ENCODE measurements around the gene FCER2.

DNA sequence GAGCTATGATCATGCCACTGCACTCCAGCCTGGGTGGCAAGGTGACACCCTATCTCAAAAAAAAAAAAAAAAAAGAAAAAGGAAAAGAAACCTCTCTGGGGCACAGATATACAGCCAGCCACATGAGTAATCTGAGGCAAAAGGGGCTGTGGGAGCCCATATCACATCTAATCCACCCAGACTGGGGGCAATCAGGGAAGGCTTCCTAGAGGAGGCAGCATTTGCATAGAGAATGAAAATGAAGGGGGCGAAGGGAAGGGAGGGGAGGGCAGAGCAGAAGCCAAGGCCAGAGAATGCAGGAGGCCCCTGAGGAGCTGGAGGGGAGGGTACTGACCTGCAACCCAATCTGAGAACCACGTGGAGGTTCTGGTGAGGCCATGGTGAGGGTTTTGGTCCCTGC is 51.8 kb downstream of the FCER2 start:
- TF ChIP-seq NFATC3 (CRISPR knock-in tag; IDR thresholded peaks at IDR 0.05) (no peak), ZNF234 (CRISPR knock-in tag; conservative IDR thresholded peaks at IDR 0.05) (no peak), NR2C2 (CRISPR knock-in tag; IDR thresholded peaks at IDR 0.05; ENCODE audit: borderline replicate concordance) (no peak)
